Transverse colon (tissue), 4 donors: Measurements from ENCODE around the gene ZBTB18.

Experiments
- CTCF ChIP-seq, 5 experiments: fragments of 200-600 bp in 3 of 5; fragments of 450-650 bp in 2 of 5; sonication (generic) in 3 of 5; IDR thresholded peaks; 1 replicate in 2 of 5; 2 replicates in 3 of 5; pipeline ENCODE4 v1.5.1; 2016 to 2017; ENCODE audit warnings: antibody characterized with exemption in 5 of 5, inconsistent platforms in 3 of 5, mild to moderate bottlenecking in 2 of 5, moderate library complexity in 1 of 5
- EP300 ChIP-seq: sonication (generic); formaldehyde crosslinking; IDR thresholded peaks from one replicate; pipeline ENCODE4 v1.6.1; 2017; ENCODE audit warnings: antibody characterized with exemption, low read depth
- POLR2A ChIP-seq: fragments of 450-650 bp; IDR thresholded peaks from one replicate; pipeline ENCODE4 v1.6.1; 2016; ENCODE audit warnings: antibody characterized with exemption, mild to moderate bottlenecking, moderate library complexity
- POLR2AphosphoS5 ChIP-seq, 3 donors: sonication (generic); formaldehyde crosslinking; IDR thresholded peaks; one replicate each; pipeline ENCODE4 v1.6.1; 2016; ENCODE audit warnings: antibody characterized with exemption in 3 of 3

- TF ChIP-seq POLR2A = no peak
- no peak for TF ChIP-seq CTCF (IDR thresholded peaks at IDR 0.05)
- TF ChIP-seq EP300 = no peak
- no peak for TF ChIP-seq POLR2AphosphoS5 (IDR thresholded peaks at IDR 0.05)
These were observed 41.3 kb downstream of the ZBTB18 start for GRCh38 chr1:244092293-244092963.
